ENCODE data around the gene CHST11. TPM values are rescaled to one million over a fixed set of nuclear protein-coding genes. Genes with fewer than 3 reads are reported as not detected.

The CHST11 gene
- total RNA-seq, 1 donor from 2014 or later, result 1.2 TPM

DNA sequence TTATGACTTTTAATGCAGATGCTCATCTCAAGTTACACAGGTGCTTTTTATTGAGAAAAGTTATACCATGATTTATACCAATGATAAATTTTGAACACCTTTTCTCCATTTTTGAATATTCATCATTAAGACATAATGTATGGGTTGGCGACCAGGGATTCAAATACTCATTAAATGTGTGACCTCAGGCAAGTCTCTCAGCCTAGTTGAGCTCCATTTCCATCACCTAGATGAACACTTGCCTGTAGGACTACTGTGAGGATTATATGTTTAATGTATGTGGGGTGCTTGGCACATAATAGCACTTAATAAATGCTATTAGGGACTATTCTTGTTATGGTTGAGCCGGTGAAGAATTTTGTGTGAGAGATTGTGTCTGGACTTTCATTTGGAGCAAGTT, 228.6 kb downstream of the CHST11 start:
- no peak for ATAC-seq
- no peak for DNase-seq (ENCODE audit: low spot score)

DNA sequence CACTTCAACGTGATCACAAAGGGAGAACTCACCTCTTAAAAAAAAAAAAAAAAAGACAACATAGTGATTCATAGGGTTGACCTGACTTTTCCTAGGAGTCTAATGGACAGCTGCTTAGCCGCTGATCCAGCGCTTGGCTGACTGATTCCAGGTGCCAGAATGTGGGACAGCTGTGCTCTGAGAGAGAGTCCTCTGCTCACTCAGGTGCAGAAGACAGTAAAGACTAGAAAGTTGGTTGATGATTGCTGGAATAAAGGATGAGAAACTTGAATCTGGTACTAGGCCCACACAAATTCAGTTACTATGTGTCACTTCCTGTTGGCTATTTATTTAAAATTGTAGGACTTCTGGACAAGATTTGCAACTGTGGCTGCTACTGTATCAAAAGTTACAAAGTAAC, 229.4 kb downstream of the CHST11 start:
- no peak for DNase-seq (ENCODE audit: low spot score)
- ATAC-seq, result no peak

DNA sequence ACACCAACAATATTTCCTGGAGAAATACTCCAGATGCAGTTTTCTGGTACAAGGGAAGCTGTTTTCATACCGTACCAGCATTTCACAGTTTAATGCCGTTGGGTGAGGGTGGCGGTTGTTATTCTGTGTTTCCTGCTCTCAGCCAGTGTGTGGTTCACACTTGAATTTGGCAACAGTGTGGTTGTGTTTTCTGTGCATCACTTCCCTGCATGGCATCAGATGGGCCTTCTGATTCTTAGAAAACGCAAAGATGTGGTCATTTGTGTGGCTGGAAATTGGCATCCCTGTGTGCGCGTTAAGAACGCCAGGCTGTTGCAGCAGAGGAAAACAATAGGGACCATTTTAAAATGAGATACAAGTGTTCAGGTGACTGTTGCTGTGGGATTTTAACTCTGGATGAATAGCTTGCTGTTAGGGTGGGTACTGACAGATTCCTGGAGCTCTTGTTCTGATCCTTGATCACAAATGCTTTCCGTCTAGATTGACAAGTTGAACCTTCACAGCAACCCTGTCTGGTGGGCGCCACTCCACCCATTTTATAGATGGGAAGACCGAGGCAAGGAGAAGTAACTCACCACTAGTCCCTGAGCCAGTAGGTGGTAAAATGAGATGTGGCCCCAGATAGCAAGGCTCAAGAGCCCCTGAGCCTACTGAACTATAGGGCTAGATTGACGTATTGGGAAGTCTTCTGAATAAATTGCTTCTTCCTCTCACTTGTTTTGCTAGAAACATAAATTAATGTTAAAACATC, 231.2 kb downstream of the CHST11 start:
- DNase-seq (ENCODE audit: low spot score) (no peak), ATAC-seq (no peak)

DNA sequence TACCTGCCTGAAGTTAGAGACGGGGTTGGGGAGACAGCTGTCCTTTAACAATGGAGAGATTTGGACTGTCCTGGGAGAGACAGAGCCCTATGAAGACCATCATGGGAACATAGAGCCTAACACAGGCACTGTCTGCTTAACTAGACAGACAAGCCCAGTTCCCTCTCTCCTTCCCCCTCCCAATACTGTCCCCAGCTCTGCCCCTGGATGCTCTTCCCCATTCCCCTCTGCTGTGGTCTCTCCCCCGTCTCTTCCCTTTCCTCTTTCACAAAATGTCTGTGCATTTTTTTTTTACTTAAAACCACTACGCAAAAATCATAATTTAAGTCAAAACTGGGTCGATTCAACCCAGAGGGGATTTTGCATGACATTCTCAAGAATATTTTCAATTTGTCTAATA, 232.9 kb downstream of the CHST11 start:
- no peak for DNase-seq (ENCODE audit: low spot score)
- peak; percentile 23 for ATAC-seq

DNA sequence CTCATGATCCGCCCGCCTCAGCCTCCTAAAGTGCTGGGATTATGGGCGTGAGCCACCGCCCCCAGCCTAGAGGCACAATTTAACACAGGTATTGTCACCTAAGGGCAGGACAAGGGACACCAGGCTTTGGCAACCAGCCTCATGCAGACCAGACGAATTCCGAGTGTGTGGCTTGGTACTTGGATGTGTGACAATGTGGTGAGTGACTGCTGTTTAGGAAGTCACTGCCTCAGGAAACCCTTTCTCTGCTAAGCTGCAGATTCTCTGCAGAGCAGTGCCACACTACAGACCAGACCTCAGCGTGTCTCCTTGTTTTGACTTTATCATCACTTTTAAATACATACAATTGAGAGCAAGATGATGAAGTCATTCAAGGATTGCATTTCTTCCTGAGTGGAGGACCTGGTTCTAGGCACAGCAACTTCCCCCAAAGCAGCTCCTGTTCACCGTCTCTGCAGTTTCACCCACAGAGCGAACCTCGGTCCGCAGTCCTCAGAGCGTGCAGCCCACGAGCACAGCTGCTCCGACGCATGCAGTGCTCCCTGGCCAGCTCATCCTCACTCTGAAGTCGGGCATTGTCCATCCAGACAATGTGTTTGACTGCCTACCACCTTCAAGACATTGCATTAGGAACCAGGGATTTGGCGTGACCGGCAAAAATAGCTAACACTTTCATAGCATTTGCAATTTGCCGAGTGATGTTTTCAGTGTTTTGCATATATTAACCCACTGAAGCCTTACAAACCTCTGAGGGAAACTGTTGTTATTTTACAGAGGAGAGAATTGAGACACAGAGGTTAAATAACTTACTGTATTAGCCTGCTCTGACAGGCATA, 235.2 kb downstream of the CHST11 start:
- ATAC-seq (no peak), DNase-seq (ENCODE audit: low spot score) (no peak)

DNA sequence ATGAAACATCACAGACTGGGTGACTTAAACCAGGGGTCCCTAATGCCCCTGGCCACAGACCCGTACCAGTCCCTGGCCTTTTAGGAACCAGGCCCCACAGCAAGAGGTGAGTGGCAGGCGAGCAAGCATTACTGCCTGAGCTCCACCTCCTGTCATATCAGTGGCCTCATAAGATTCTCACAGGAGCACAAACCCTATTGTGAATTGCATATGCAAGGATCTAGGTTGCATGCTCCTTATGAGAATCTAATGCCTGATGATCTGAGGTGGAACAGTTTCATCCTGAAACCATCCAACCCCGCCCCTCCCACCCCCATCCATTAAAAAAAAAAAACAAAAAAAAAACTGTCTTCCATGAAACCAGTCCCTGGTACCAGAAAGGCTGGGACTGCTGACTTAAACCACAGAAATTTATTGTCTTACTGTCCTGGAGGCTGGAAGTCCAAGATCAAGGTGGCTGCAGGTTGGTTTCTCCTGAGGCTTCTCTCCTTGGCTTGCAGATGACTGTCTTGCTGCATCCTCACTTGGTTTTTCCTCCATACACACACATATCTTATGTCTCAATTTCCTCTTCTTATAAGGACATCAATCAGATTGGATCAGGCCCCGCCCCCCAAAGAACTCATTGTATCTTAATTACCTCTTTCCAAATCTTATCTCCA, 235.9 kb downstream of the CHST11 start:
- ATAC-seq, result no peak
- no peak for DNase-seq (ENCODE audit: low spot score)

DNA sequence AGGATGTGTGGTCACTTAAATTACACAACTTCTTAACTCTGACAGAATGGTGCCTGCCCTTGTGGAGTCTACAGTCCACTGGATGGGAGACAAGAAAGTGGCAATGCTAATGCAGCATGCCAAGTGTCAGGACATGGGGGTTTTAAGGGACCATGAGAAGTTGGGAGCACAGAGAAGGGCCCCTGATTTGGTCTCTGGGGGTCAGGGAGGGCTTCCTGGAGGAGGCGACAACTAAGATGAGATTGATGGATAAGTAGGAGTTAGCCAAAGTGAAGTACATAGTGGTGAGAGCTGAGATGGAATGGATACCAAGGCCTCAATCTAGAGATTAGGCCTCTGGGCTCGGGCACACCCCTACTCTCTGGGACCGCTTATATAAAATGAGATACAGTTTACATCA, 236.7 kb downstream of the CHST11 start:
- DNase-seq (ENCODE audit: low spot score), result no peak

DNA sequence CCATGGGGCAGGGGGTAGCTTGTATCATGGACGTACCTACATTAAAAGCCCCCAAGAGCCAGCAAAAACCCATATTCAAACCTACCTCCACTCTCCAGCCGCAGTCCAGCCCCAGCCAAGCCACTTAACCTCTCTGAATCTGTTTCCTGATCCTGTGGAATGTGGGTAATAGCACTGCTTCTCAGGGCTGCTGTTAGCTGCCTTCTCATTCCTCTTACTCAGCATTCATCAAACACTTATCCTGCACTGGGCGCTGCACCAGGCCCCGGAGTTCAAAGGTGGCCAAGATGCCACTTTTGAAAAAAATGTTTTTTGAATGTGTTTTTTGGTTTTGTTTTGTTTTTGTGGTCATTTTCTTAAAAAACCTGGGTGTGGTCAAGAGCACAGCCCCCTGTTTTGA, 237.4 kb downstream of the CHST11 start:
- ATAC-seq, result no peak
- DNase-seq (ENCODE audit: low spot score), result no peak

More for the DNA sequence above, 236.7 kb downstream of the CHST11 start:
- ATAC-seq, result no peak

DNA sequence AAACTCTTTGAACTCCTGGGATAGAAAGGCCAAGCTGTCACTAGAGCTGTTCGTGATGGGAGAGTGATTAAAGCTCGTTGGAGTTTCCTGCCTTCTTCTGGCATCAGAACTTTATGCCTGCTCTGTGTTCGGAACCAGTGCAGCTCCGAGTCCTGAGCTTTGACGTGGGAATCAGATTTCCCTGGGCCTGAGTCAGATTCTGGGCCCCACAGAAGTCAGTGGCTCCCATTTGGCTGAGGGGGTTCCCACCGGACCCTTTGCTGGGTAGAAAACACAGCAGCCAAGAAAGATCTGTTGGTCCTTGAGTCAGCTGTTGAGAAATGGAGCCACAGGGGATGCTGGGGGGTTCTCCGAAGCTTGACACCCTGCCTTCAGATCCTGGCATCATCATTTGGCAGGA, 238.0 kb downstream of the CHST11 start:
- ATAC-seq (no peak), DNase-seq (ENCODE audit: low spot score) (no peak)

DNA sequence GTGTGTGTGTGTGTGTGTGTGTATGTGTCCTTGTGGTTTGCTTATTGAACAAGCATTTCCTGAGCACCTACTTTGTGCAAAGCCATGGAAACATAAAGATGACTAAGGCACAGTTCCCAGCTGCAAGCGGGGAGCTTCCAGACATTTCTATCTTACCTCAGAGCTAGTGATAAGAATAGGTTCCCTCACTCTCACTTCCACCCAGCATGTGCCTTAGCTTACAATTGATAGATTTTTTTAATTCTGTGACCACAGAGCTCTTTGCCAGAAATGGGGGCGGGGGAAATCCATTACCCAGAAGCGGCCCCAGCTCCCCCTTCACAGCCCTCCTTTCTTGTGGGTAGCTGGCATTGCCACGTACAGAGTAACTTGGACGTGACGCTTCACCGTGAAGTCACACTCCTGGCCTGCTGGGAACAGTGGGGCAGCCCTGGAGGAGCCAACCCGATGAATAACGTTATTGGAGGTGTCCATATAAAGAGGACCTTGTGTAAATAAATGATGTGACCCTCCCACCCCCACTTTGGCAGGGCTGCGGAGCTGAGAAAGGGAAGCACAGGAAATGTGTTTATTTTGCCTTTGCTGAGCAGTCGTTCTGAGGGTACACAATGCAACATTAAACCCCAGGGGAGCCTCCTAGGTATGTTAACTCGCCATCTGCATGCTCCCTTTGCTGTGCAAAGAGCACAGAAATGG, 238.9 kb downstream of the CHST11 start:
- no peak for DNase-seq (ENCODE audit: low spot score)
- no peak for ATAC-seq

DNA sequence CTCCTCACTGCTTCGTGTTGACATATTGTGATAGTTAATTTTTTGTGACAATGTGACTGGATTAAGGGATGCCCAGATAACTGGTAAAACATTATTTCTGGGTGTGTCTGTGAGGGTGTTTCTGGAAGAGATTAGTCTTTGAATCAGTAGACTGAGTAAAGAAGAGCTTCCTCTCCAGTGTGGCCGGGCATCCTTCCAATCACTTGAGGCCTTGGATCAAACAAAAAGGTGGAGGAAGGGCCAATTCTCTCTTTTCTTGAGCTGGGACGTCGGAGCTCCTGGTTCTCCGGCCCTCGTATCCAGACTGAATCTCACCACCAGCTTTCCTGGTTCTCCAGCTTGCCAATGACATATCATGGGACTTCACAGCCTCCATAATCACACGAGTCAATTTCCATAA, 240.4 kb downstream of the CHST11 start:
- ATAC-seq, result no peak

DNA sequence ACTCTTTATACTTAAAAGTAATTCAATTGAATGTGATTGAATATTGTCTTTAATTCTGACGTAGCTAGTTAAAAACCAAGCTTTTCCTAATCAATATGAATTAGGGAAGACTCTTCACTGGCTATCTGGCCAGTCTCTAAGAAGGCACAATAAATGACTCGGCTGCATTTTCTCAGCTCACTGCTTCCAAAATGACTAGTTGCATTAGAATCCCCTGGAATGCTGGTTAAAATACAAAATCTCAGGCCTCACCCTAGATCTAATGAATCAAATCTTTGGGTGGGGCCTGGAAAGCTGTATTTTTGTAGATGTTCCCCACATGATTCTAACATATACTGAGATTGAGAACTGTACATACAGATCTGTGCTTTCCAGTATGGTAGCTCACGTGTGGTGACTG, 242.1 kb downstream of the CHST11 start:
- DNase-seq (ENCODE audit: low spot score) (no peak), ATAC-seq (no peak)

More for the DNA sequence above, 240.4 kb downstream of the CHST11 start:
- no peak for DNase-seq (ENCODE audit: low spot score)

DNA sequence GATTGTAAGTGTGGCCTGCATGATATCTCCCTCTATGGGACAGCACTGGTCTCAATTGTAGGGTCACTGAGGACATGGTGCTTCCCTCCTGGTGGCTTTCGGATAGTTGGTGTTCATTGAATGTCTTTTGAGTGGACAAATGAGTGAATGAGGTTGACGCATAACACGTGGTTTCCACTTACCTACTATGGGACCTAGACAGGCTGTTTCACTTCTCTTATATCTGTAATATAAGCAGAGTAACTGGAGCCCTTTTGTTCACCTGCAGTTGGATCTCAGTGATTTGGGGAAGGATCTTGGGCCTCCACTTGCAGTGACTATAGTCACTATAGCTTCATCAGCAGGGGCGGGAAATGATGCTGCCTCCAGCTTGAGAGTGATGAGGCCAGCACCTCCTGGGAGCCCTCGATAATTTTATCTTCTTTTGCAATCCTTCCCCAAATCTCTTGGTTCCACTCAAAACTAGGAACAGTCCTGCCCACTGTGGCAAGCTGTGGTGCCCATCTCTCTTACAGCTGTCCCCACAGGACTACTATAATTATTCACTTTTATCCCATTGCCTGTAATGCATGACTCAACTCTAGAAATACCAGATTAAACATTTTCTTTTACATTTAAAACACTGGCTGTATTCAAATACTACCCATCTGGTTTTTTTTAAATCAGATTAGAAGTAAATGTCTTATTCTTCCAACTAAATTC, 242.9 kb downstream of the CHST11 start:
- DNase-seq (ENCODE audit: low spot score), result no peak
- no peak for ATAC-seq

DNA sequence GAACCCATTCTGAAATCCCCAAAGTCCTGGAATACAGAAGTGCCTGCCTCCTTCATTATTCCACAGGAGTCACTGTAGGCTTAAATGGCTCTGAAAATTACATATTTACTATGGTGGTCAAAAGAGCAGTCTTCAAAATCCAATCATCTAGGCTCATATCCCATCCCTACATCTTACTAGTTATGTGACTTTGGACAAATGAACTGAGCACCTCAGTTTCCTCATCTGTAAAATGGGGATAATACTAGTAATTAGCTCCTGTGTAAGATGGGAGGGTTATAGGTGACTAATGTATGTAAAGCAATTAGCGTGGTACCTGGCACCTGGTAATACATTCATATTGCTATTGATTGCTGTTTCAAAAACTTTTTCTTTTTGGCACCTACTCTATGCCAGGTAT, 243.6 kb downstream of the CHST11 start:
- DNase-seq (ENCODE audit: low spot score), result no peak
- no peak for ATAC-seq

DNA sequence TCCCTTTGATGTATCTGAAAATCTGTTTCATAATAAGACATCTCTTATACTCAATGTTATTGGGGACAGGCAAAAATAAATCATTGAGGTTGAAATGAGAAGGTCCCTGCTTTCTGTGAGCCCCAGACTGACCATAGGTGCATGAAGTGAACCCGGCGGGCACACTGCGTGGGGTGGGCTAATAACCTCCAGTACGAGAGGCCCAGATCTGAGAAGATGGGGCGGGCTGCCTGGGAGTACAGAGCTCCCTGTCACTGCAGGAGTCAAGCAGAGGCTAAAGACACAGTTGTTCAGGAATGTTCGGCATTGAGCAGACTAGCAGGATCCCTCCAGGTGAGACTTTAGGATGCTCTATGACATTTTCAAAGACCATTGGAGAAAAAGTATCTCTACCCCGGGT, 244.6 kb downstream of the CHST11 start:
- DNase-seq (ENCODE audit: low spot score), result no peak
- ATAC-seq, result no peak

DNA sequence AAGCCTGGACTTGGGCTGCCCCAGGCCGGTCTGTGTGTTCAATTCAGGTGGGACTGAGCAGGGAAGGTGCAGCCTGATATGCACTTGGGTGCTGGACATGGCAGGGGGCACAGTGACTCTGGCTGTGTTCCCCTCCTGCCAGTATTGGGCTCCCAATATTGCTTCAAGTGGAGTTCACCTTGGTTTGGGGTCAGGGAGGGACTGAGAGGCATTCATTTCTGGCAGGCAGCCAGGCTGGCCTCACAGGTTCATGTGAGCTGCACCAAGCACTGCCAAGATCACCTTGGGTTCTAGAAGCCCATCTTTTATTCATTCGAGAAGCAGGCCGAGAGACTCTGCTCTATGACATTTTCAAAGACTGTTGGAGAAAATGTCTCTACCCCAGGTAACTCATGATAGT, 245.0 kb downstream of the CHST11 start:
- DNase-seq (ENCODE audit: low spot score) (no peak), ATAC-seq (no peak)

DNA sequence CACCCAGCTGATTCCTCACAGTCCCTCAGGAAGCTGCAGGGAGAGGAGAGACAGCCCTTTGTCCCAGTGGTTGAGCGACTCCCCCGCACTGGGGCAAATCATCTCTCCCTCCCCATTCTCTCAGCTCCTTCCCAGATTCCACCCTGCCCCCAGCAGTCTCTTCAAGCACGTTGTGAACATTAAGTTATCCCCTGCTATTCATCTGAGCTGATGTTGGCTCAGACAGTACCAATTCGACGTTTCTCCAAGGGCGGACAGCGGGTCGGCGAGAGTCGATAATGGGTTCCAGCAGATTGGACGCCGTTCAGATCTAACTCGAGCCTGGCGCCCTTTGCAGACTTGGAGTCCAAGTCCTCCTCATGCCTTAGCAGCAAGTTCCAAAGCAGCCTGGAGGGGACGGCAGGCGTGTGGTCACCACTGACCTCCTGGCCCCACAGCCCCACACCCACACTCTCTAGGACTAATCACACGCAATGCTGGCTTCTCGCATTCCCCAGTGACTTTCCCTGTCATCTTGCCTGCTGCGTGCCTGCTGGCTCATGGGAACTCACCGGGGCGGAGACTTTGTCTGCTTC, 245.9 kb downstream of the CHST11 start:
- no peak for DNase-seq (ENCODE audit: low spot score)
- peak; percentile 55 for ATAC-seq

DNA sequence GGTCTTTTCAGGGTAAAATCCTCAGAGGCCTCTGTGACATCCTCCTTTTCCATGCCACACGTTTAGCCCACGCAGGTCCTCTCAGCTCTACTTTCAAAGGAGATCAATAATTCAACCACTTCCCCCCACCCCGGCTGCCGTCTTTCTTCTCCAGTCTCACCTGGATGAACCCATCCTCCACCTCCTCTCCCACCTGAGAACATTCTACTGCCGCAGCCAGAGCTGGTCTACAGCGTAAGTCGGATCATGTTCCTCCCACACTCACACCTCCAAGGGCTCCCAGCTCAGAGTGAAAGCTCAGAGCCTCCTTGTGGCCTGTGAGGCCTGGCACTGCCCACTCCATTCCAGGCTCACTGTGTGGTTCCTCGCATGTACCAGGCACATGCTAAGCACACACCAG, 246.6 kb downstream of the CHST11 start:
- no peak for ATAC-seq

DNA sequence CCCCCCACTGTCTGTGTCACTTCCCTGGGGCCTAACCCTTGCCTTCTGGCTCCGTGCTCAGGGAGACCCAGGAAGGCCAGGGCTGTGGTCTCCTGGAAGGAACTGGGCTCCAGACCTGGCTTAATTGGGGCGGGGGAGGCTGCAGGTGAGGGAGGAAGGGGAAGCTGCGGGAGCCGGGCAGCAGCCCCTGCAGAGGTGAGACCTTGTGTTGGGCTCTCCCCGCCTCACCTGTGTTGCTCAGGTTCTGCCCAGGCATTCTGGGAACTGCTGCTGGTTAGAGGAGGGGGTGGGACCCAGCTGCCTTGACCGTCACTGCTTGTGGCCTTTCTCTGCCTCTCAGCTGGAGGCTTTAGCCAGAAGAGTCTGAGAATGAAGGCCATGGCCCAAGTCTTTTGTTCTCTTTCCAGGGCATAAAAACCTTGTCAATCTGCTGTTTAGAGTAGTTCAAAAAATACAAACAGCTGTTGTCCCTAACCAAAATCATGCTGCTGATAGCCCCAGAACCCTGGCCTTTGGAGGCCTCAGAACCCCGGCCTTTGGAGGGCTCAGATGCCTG, 247.6 kb downstream of the CHST11 start:
- ATAC-seq (no peak), DNase-seq (ENCODE audit: low spot score) (no peak)

More for the DNA sequence above, 246.6 kb downstream of the CHST11 start:
- DNase-seq (ENCODE audit: low spot score), result no peak

DNA sequence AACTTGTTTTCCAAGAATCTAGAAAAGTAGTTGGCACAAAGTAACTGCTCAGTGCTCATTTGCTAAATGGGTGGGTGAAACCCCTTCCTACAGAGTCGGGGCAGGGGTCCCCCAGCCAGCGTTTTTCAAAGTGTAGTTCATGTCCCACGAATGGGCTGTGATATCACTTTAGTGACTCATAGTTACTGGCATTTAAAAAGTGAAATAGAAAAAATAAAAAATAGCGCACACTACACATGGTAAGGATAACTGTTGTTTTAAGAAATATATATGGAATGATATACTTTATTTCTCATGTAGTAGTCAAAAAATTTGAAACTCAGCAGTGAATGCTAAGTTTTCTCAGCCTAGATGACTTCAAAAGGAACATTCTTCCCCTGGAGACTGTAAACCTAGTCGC, 250.4 kb downstream of the CHST11 start:
- DNase-seq (ENCODE audit: low spot score) (no peak), ATAC-seq (no peak)

Data from left lobe of liver (tissue), 2 donors.